SK-N-SH (cell line): ENCODE measurements around the gene RICTOR. TPM values are rescaled to one million over a fixed set of nuclear protein-coding genes. Genes with fewer than 3 reads are reported as not detected.

Experiments
- CTCF ChIA-PET: fragments of 300-600, 350-600 bp; formaldehyde crosslinking; extraction: SDS; loops from one replicate; lab custom pipeline; 2021; lab: Yijun Ruan, JAX
- POLR2A ChIA-PET: fragments of 350-600 bp; sonication (Branson Sonifier 250); formaldehyde crosslinking; extraction: SDS; loops from one replicate; lab custom pipeline; 2020; ENCODE audit warnings: antibody characterized with exemption, inconsistent platforms; lab: Yijun Ruan, JAX
- DNase-seq: peaks from one replicate; pipeline ENCODE4 v3.0.0; 2012
- H2AFZ ChIP-seq: fragments of 200-600 bp; sonication (generic); 2 replicates; pipeline ENCODE4 v1.8.1; 2016; ENCODE audit warnings: antibody characterized with exemption, mild to moderate bottlenecking, low read depth
- H3F3A ChIP-seq: fragments of 200-600 bp; sonication (generic); replicated peaks from 2 replicates; pipeline ENCODE3; 2016; ENCODE audit warnings: antibody characterized with exemption, mild to moderate bottlenecking; ENCODE audit not compliant: insufficient read depth
- H3K27ac ChIP-seq, 2 experiments: fragments of 200-500 bp in 1 of 2; fragments of 200-600 bp in 1 of 2; sonication (Bioruptor generic) in 1 of 2; sonication (generic), shearing (Covaris generic) in 1 of 2; 2 replicates each; pipeline versions ENCODE4 v1.5.1 to v1.6.1; 2014 to 2016; ENCODE audit warnings: low read depth in 2 of 2, inconsistent platforms in 1 of 2, low read length in 1 of 2, mild to moderate bottlenecking in 1 of 2, mixed read lengths in 1 of 2
- H3K27me3 ChIP-seq: fragments of 200-600 bp; sonication (generic), shearing (Covaris generic); 2 replicates; pipeline ENCODE4 v1.6.1; 2016; ENCODE audit warnings: mixed run types; ENCODE audit not compliant: insufficient read depth
- H3K36me3 ChIP-seq, 2 experiments: fragments of 200-500 bp in 1 of 2; fragments of 200-600 bp in 1 of 2; sonication (Bioruptor generic) in 1 of 2; sonication (generic) in 1 of 2; replicated peaks in 1 of 2; 2 replicates each; pipeline versions ENCODE3 to v1.5.1; 2014 to 2016; ENCODE audit warnings: low read length in 1 of 2, mild to moderate bottlenecking in 1 of 2; ENCODE audit not compliant: insufficient read depth in 2 of 2, control insufficient read depth in 1 of 2
- H3K4me1 ChIP-seq, 2 experiments: fragments of 200-500 bp in 1 of 2; fragments of 200-600 bp in 1 of 2; sonication (Bioruptor generic) in 1 of 2; sonication (generic), shearing (Covaris generic) in 1 of 2; 2 replicates each; pipeline versions ENCODE4 v1.5.1 to v1.6.1; 2014 to 2016; ENCODE audit warnings: low read depth in 1 of 2, low read length in 1 of 2, mixed run types in 1 of 2; ENCODE audit not compliant: insufficient read depth in 2 of 2, control insufficient read depth in 1 of 2
- H3K4me2 ChIP-seq: fragments of 200-600 bp; sonication (generic), shearing (Covaris generic); 2 replicates; pipeline ENCODE4 v1.6.1; 2017; ENCODE audit warnings: mixed run types
- H3K4me3 ChIP-seq, 2 experiments: fragments of 200-500 bp in 1 of 2; fragments of 200-600 bp in 1 of 2; sonication (Bioruptor generic) in 1 of 2; sonication (generic), shearing (Covaris generic) in 1 of 2; 2 replicates each; pipeline versions ENCODE4 v1.5.1 to v1.8.1; 2014 to 2016; ENCODE audit warnings: low read depth in 2 of 2, inconsistent platforms in 1 of 2, low read length in 1 of 2, mild to moderate bottlenecking in 1 of 2, mixed read lengths in 1 of 2, moderate library complexity in 1 of 2
- H3K79me2 ChIP-seq: fragments of 200-600 bp; sonication (generic); 2 replicates; pipeline ENCODE4 v1.8.1; 2017; ENCODE audit warnings: mild to moderate bottlenecking; ENCODE audit not compliant: insufficient read depth
- H3K9ac ChIP-seq: fragments of 200-600 bp; sonication (generic); 2 replicates; pipeline ENCODE4 v1.6.1; 2017; ENCODE audit warnings: mixed run types
- H3K9me2 ChIP-seq: fragments of 200-600 bp; sonication (generic); 2 replicates; pipeline ENCODE4 v1.6.1; 2017; ENCODE audit warnings: mixed run types
- H3K9me3 ChIP-seq: fragments of 200-600 bp; sonication (generic); 2 replicates; pipeline ENCODE4 v1.6.1; 2017; ENCODE audit warnings: mixed run types, mild to moderate bottlenecking, moderate library complexity
- H4K20me1 ChIP-seq: fragments of 200-600 bp; sonication (generic); 2 replicates; pipeline ENCODE4 v1.6.1; 2017; ENCODE audit warnings: mild to moderate bottlenecking, mixed run types; ENCODE audit not compliant: insufficient read depth
- CHD2 ChIP-seq: fragments of 150-350 bp; IDR thresholded peaks from 2 replicates; pipeline ENCODE4 v1.6.1; 2018; ENCODE audit warnings: low read length; ENCODE audit not compliant: partially characterized antibody
- ELF1 ChIP-seq: IDR thresholded peaks from 2 replicates; pipeline ENCODE4 v1.4.0; 2012
- EP300 ChIP-seq, 2 experiments: IDR thresholded peaks; 2 replicates each; pipeline versions ENCODE4 v1.4.0 to v1.6.1; 2012; ENCODE audit warnings: borderline replicate concordance in 1 of 2, low read depth in 1 of 2, low read length in 1 of 2
- FOSL2 ChIP-seq: IDR thresholded peaks from 2 replicates; pipeline ENCODE4 v1.4.0; 2012; ENCODE audit warnings: low read depth, mild to moderate bottlenecking, moderate library complexity, borderline replicate concordance
- FOXJ3 ChIP-seq: sonication (generic); formaldehyde crosslinking; IDR thresholded peaks from 2 replicates; pipeline ENCODE4 v1.5.1; 2020; ENCODE audit warnings: mild to moderate bottlenecking, missing genetic modification reagents
- NRF1 ChIP-seq: IDR thresholded peaks from 2 replicates; pipeline ENCODE4 v1.6.1; 2012; ENCODE audit warnings: low read depth, mild to moderate bottlenecking, low read length
- PBX3 ChIP-seq: IDR thresholded peaks from 2 replicates; pipeline ENCODE4; 2012
- RAD21 ChIP-seq: IDR thresholded peaks from 2 replicates; pipeline ENCODE4 v1.6.1; 2012; ENCODE audit warnings: mild to moderate bottlenecking, low read length
- TAF1 ChIP-seq: IDR thresholded peaks from 2 replicates; pipeline ENCODE4 v1.6.1; 2012; ENCODE audit warnings: low read depth, mild to moderate bottlenecking, low read length, moderate library complexity, borderline replicate concordance
- TEAD4 ChIP-seq: IDR thresholded peaks from 2 replicates; pipeline ENCODE4 v1.4.0; 2012; ENCODE audit warnings: mild to moderate bottlenecking, borderline replicate concordance; ENCODE audit not compliant: insufficient read depth
- WGBS: methylation state at CpG from one replicate; pipeline ENCODE4 v1.1.6; 2017; ENCODE audit warnings: low lambda C conversion rate; 5-methylcytosine and 5-hydroxymethylcytosine counted together
- polyA plus RNA-seq, 3 experiments: library from polyadenylated mRNA; depleted of rRNA; stranded (reverse); fragments of >200 nt; gene quantifications; 2 replicates each; pipeline ENCODE4 v1.2.3, GENCODE V29; 2012
- TF ChIP-seq, protein P1 (sequence below): IDR thresholded peaks from 2 replicates; pipeline ENCODE4 v1.6.1; 2012; ENCODE audit warnings: mild to moderate bottlenecking, low read depth, low read length, moderate library complexity
- TF ChIP-seq, protein P2 (sequence below): fragments of 200-600 bp; sonication (generic); IDR thresholded peaks from 2 replicates; pipeline ENCODE4 v1.6.1; 2017; ENCODE audit warnings: antibody characterized with exemption, mild to moderate bottlenecking, moderate library complexity
- TF ChIP-seq, protein P3 (sequence below): fragments of 150-350 bp; IDR thresholded peaks from 2 replicates; pipeline ENCODE4 v1.6.1; 2016; ENCODE audit warnings: mild to moderate bottlenecking, low read depth, low read length

RICTOR gene
- polyA plus RNA-seq, 1 of the 3 experiments (the other 2 are of a cell fraction): 1.6 TPM

DNA sequence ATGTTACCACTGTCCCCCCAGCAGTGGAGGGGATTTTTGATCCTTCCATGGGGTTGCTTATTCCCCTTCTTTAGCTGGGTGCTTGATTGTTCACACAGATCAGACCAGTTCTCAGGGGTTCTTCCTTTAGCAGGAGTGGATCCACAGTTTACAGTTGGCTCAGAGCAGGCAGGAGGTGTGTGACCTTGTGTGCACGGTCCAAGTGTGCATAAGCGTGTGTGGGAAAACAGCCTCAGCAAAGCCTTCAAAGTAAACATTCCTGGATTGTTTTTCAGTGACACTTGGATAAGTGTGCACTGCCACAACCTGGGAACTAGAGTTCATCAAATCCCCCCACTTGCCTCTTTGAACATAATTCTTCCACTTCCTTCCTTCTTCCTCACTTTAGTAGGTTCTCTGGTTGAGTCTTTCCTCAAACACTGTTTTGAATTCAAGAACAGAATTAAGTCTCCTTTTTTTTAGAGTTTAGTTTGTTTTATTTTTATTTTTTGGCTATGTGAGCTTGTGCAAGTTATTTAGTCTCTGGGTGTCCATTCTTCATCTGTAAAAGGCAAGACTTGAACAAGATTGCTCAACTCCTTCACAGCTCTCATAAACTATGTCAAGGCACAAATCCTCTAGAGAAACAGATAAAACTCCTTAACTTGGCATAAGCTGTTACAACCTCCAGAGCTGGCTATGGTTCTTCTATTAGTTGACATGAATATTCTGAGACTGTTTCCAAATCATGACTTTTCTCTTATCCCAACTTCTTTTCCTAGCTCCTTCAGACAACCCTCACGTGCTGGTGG, 150.3 kb downstream of the RICTOR start:
- Histone ChIP-seq H3K4me3 (no peak overlapping the region), H3K9me2 (no peaks in the 10 kb centered on the region), H3F3A (peaks cover 35% of the 10 kb centered on the region), H2AFZ (no peak overlapping the region), H3K4me2 (no peak overlapping the region), H3K9me3 (no peaks in the 10 kb centered on the region), H3K27me3 (no peaks in the 10 kb centered on the region), H3K79me2 (no peaks in the 10 kb centered on the region), H3K9ac (no peak overlapping the region), H4K20me1 (no peaks in the 10 kb centered on the region), H3K36me3 (peaks cover 38 to 43% of the 10 kb centered on the region in 2 experiments), H3K27ac (peak overlapping the region in 1 of 2 experiments; percentile 81; a peak in 1 of 4 replicates), H3K4me1 (peaks cover 0 to 23% of the 10 kb centered on the region in 2 experiments; a peak in 2 of 4 replicates)
- no peak for DNase-seq
- ChIA-PET CTCF (interaction anchor here (0.8 to 3.9 kb wide), 12 partner anchors 7 to 503 kb away, joined by 3 to 34 read pairs (median 6); no protein-coding TSS in a partner anchor), POLR2A (no interaction called here)
- no peak for TF ChIP-seq CHD2
- TF ChIP-seq RAD21: no peak
- no peak for TF ChIP-seq NRF1
- no peak for TF ChIP-seq TAF1
- TF ChIP-seq, protein P1, sequence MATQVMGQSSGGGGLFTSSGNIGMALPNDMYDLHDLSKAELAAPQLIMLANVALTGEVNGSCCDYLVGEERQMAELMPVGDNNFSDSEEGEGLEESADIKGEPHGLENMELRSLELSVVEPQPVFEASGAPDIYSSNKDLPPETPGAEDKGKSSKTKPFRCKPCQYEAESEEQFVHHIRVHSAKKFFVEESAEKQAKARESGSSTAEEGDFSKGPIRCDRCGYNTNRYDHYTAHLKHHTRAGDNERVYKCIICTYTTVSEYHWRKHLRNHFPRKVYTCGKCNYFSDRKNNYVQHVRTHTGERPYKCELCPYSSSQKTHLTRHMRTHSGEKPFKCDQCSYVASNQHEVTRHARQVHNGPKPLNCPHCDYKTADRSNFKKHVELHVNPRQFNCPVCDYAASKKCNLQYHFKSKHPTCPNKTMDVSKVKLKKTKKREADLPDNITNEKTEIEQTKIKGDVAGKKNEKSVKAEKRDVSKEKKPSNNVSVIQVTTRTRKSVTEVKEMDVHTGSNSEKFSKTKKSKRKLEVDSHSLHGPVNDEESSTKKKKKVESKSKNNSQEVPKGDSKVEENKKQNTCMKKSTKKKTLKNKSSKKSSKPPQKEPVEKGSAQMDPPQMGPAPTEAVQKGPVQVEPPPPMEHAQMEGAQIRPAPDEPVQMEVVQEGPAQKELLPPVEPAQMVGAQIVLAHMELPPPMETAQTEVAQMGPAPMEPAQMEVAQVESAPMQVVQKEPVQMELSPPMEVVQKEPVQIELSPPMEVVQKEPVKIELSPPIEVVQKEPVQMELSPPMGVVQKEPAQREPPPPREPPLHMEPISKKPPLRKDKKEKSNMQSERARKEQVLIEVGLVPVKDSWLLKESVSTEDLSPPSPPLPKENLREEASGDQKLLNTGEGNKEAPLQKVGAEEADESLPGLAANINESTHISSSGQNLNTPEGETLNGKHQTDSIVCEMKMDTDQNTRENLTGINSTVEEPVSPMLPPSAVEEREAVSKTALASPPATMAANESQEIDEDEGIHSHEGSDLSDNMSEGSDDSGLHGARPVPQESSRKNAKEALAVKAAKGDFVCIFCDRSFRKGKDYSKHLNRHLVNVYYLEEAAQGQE: no peak
- no peak for TF ChIP-seq EP300 (IDR thresholded peaks at IDR 0.05; ENCODE audit: borderline replicate concordance in 1 of 2, low read depth in 1 of 2, low read length in 1 of 2)
- no peak for TF ChIP-seq TEAD4
- TF ChIP-seq, protein P2, sequence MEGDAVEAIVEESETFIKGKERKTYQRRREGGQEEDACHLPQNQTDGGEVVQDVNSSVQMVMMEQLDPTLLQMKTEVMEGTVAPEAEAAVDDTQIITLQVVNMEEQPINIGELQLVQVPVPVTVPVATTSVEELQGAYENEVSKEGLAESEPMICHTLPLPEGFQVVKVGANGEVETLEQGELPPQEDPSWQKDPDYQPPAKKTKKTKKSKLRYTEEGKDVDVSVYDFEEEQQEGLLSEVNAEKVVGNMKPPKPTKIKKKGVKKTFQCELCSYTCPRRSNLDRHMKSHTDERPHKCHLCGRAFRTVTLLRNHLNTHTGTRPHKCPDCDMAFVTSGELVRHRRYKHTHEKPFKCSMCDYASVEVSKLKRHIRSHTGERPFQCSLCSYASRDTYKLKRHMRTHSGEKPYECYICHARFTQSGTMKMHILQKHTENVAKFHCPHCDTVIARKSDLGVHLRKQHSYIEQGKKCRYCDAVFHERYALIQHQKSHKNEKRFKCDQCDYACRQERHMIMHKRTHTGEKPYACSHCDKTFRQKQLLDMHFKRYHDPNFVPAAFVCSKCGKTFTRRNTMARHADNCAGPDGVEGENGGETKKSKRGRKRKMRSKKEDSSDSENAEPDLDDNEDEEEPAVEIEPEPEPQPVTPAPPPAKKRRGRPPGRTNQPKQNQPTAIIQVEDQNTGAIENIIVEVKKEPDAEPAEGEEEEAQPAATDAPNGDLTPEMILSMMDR: no peak
- TF ChIP-seq, protein P3, sequence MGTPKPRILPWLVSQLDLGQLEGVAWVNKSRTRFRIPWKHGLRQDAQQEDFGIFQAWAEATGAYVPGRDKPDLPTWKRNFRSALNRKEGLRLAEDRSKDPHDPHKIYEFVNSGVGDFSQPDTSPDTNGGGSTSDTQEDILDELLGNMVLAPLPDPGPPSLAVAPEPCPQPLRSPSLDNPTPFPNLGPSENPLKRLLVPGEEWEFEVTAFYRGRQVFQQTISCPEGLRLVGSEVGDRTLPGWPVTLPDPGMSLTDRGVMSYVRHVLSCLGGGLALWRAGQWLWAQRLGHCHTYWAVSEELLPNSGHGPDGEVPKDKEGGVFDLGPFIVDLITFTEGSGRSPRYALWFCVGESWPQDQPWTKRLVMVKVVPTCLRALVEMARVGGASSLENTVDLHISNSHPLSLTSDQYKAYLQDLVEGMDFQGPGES: no peak
- TF ChIP-seq FOXJ3 (CRISPR knock-in tag): no peak
- TF ChIP-seq ELF1: no peak
- TF ChIP-seq PBX3: no peak
- TF ChIP-seq FOSL2: no peak
- WGBS: 77% methylated on average over 3 of the region's 3 CpGs
